ENCODE data around the gene SSTR3. TPM values are rescaled to one million over a fixed set of nuclear protein-coding genes. Genes with fewer than 3 reads are reported as not detected.

SSTR3 gene
- total and polyA plus RNA-seq, 2 of the 13 experiments (the other 11 are each of a cell fraction or from before 2014, with no cell fraction given): 0.08 to 0.64 TPM

DNA sequence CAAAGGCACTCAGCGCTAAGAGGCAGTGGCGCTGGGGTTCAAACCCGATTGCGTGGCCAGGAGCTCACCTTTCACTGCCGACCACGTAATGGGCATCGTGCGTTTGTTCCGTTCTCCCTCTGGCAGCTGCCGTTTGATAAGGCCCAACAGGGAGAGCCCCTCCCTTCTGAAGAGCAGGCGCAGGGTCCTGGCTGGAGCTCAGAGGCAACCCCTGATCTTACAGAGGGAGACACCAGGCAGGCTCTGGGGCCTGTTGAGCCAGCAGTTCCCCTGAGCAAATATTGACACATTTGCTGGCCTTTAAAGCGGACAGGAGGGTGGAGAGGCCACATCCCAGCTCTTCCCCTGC lies 12.5 kb downstream of the SSTR3 start (continued):
- TF ChIP-seq, protein P1, sequence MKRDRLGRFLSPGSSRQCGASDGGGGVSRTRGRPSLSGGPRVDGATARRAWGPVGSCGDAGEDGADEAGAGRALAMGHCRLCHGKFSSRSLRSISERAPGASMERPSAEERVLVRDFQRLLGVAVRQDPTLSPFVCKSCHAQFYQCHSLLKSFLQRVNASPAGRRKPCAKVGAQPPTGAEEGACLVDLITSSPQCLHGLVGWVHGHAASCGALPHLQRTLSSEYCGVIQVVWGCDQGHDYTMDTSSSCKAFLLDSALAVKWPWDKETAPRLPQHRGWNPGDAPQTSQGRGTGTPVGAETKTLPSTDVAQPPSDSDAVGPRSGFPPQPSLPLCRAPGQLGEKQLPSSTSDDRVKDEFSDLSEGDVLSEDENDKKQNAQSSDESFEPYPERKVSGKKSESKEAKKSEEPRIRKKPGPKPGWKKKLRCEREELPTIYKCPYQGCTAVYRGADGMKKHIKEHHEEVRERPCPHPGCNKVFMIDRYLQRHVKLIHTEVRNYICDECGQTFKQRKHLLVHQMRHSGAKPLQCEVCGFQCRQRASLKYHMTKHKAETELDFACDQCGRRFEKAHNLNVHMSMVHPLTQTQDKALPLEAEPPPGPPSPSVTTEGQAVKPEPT (CRISPR knock-in tag; IDR thresholded peaks at IDR 0.05; ENCODE audit: low read depth): no peak; the same call in 1 of the 2 replicates
- no peak for TF ChIP-seq KLF11 (CRISPR knock-in tag; IDR thresholded peaks at IDR 0.05)
- no peak for TF ChIP-seq MEIS2 (CRISPR knock-in tag; IDR thresholded peaks at IDR 0.05)
- no peak for TF ChIP-seq ZNF510 (CRISPR knock-in tag; IDR thresholded peaks at IDR 0.05; ENCODE audit: low read depth)
- TF ChIP-seq ZNF737 (CRISPR knock-in tag; IDR thresholded peaks at IDR 0.05; ENCODE audit: borderline replicate concordance): no peak
- TF ChIP-seq TOPORS (CRISPR knock-in tag; IDR thresholded peaks at IDR 0.05): no peak
- TF ChIP-seq MTA1 (CRISPR knock-in tag; IDR thresholded peaks at IDR 0.05; ENCODE audit: borderline replicate concordance): no peak; the same call in 1 of the 2 replicates
- TF ChIP-seq HHEX (CRISPR knock-in tag; IDR thresholded peaks at IDR 0.05): no peak
- TF ChIP-seq ZBTB7B (CRISPR knock-in tag; IDR thresholded peaks at IDR 0.05): peak; percentile 77; the same call in 1 of the 2 replicates
- no peak for TF ChIP-seq CEBPB (IDR thresholded peaks at IDR 0.05; ENCODE audit: borderline replicate concordance, low read depth, low read length)
- TF ChIP-seq, protein P2, sequence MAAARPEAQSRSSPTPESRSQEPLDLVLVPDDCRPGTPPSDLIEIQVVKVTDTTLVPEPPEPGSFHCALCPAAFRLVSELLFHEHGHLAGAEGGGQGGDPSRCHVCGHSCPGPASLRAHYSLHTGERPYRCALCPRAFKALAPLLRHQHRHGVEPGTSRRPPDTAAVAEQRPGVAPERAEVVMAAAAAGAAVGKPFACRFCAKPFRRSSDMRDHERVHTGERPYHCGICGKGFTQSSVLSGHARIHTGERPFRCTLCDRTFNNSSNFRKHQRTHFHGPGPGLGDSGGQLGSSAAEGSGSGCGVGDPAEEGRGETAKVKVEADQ (CRISPR knock-in tag; IDR thresholded peaks at IDR 0.05; ENCODE audit: borderline replicate concordance): no peak
- no peak for TF ChIP-seq RCOR2 (CRISPR knock-in tag; IDR thresholded peaks at IDR 0.05)
- peak; percentile 79; the same call in 1 of the 2 replicates for TF ChIP-seq MZF1 (CRISPR knock-in tag; IDR thresholded peaks at IDR 0.05; ENCODE audit: borderline replicate concordance)
- no peak for TF ChIP-seq ZNF138 (CRISPR knock-in tag; IDR thresholded peaks at IDR 0.05; ENCODE audit: low read depth)
- no peak for TF ChIP-seq ZNF205 (CRISPR knock-in tag; IDR thresholded peaks at IDR 0.05)
- TF ChIP-seq, protein P3, sequence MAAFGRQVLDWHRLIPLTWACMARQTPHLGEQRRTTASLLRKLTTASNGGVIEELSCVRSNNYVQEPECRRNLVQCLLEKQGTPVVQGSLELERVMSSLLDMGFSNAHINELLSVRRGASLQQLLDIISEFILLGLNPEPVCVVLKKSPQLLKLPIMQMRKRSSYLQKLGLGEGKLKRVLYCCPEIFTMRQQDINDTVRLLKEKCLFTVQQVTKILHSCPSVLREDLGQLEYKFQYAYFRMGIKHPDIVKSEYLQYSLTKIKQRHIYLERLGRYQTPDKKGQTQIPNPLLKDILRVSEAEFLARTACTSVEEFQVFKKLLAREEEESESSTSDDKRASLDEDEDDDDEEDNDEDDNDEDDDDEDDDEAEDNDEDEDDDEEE (CRISPR knock-in tag; IDR thresholded peaks at IDR 0.05): no peak; the same call in 1 of the 2 replicates
- TF ChIP-seq, protein P4, sequence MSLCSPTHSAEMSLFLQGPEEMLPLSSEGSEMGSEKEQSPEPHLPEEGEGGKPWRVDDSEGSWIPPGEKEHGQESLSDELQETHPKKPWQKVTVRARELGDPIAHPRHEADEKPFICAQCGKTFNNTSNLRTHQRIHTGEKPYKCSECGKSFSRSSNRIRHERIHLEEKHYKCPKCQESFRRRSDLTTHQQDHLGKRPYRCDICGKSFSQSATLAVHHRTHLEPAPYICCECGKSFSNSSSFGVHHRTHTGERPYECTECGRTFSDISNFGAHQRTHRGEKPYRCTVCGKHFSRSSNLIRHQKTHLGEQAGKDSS (CRISPR knock-in tag; IDR thresholded peaks at IDR 0.05; ENCODE audit: borderline replicate concordance, low read depth): no peak
- no peak for TF ChIP-seq ZNF780A (CRISPR knock-in tag; IDR thresholded peaks at IDR 0.05)
- TF ChIP-seq CHD2 (IDR thresholded peaks at IDR 0.05; ENCODE audit: low read depth, low read length): no peak
- TF ChIP-seq, protein P5, sequence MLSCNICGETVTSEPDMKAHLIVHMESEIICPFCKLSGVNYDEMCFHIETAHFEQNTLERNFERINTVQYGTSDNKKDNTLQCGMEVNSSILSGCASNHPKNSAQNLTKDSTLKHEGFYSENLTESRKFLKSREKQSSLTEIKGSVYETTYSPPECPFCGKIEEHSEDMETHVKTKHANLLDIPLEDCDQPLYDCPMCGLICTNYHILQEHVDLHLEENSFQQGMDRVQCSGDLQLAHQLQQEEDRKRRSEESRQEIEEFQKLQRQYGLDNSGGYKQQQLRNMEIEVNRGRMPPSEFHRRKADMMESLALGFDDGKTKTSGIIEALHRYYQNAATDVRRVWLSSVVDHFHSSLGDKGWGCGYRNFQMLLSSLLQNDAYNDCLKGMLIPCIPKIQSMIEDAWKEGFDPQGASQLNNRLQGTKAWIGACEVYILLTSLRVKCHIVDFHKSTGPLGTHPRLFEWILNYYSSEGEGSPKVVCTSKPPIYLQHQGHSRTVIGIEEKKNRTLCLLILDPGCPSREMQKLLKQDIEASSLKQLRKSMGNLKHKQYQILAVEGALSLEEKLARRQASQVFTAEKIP (CRISPR knock-in tag; IDR thresholded peaks at IDR 0.05; ENCODE audit: borderline replicate concordance): no peak
- TF ChIP-seq, protein P6, sequence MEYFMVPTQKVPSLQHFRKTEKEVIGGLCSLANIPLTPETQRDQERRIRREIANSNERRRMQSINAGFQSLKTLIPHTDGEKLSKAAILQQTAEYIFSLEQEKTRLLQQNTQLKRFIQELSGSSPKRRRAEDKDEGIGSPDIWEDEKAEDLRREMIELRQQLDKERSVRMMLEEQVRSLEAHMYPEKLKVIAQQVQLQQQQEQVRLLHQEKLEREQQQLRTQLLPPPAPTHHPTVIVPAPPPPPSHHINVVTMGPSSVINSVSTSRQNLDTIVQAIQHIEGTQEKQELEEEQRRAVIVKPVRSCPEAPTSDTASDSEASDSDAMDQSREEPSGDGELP (IDR thresholded peaks at IDR 0.05; ENCODE audit: borderline replicate concordance, low read depth): peak; percentile 80; the same call in 1 of the 2 replicates
- no peak for TF ChIP-seq IRX3 (CRISPR knock-in tag; IDR thresholded peaks at IDR 0.05; ENCODE audit: borderline replicate concordance, low read depth)
- no peak for TF ChIP-seq U2AF1 (optimal IDR thresholded peaks at IDR 0.05; ENCODE audit: low read depth, low read length)
